GM23248 (cell line): Measurements from ENCODE around the gene CDKL5.

Experiments used
- EZH2 ChIP-seq: fragments of 200-600 bp; sonication (generic); IDR thresholded peaks from 2 replicates; pipeline ENCODE4 v1.6.1; 2018; ENCODE audit warnings: antibody characterized with exemption, mild to moderate bottlenecking; ENCODE audit not compliant: insufficient read depth, poor library complexity, severe bottlenecking
- EZH2phosphoT487 ChIP-seq: fragments of 200-600 bp; sonication (generic); IDR thresholded peaks from 2 replicates; pipeline ENCODE4 v1.6.1; 2018; ENCODE audit warnings: antibody characterized with exemption, moderate library complexity, mild to moderate bottlenecking, low read depth; ENCODE audit not compliant: insufficient read depth

DNA sequence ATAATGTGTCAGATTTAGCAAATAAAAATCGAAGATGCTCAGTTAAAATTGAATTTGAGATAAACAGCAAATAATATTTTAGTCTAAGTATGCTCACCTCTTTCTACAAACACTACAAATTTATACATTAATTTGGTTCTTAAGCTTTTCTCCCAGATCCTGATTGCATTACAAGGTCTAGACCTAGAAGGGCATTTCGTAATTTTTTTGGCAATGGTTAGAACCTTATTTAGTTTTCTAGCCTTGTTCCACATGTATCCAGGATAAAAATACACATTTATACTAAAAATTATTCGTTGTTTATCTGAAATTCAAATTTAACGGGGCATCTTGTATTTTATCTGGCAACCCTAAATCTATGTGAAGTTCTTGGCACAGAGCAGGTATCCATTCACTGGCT, 2.5 kb upstream of the CDKL5 start:
- TF ChIP-seq EZH2, result no peak
- TF ChIP-seq EZH2phosphoT487, result no peak
